ENCODE data around the gene TDRKH.

DNA sequence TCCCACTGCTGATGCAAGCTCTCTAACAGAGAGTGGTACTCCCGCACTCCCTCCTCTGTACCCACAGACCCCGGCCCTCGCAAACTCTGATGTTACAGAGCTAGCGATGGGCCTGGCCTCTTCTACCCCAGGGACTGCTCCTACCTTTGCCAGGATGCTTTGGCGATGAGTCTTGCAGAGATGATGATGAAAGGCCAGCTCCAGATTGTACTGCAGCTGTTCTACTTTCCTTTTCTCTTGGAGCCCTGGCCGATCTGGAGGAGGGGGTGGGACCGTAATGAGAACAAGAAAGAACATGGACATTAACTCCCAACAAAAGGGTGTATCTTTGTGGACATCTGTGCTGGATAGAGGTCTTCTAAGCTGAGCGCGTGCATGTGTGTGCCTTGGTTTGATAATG, 20.9 kb upstream of the TDRKH start:
- TF ChIP-seq, protein P1, sequence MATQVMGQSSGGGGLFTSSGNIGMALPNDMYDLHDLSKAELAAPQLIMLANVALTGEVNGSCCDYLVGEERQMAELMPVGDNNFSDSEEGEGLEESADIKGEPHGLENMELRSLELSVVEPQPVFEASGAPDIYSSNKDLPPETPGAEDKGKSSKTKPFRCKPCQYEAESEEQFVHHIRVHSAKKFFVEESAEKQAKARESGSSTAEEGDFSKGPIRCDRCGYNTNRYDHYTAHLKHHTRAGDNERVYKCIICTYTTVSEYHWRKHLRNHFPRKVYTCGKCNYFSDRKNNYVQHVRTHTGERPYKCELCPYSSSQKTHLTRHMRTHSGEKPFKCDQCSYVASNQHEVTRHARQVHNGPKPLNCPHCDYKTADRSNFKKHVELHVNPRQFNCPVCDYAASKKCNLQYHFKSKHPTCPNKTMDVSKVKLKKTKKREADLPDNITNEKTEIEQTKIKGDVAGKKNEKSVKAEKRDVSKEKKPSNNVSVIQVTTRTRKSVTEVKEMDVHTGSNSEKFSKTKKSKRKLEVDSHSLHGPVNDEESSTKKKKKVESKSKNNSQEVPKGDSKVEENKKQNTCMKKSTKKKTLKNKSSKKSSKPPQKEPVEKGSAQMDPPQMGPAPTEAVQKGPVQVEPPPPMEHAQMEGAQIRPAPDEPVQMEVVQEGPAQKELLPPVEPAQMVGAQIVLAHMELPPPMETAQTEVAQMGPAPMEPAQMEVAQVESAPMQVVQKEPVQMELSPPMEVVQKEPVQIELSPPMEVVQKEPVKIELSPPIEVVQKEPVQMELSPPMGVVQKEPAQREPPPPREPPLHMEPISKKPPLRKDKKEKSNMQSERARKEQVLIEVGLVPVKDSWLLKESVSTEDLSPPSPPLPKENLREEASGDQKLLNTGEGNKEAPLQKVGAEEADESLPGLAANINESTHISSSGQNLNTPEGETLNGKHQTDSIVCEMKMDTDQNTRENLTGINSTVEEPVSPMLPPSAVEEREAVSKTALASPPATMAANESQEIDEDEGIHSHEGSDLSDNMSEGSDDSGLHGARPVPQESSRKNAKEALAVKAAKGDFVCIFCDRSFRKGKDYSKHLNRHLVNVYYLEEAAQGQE (IDR thresholded peaks at IDR 0.05; ENCODE audit: insufficient read depth in 1 of 2, low read depth in 2 of 2, low read length in 2 of 2) = no peak
- TF ChIP-seq TAF1 (IDR thresholded peaks at IDR 0.05; ENCODE audit: borderline replicate concordance, insufficient read depth, low read length) = no peak

Data from PFSK-1 (cell line).